PC-9 (cell line): ENCODE measurements around the gene TXLNB.

Source experiments
- CTCF ChIP-seq: fragments of 200-600 bp; sonication (generic); conservative IDR thresholded peaks from 2 replicates; pipeline ENCODE4 v1.6.1; 2017; ENCODE audit warnings: mixed run types, antibody characterized with exemption, mild to moderate bottlenecking, moderate library complexity
- EZH2 ChIP-seq: fragments of 200-600 bp; sonication (generic); IDR thresholded peaks from 2 replicates; pipeline ENCODE4 v1.8.0; 2017; ENCODE audit warnings: antibody characterized with exemption, low read depth

- no peak for TF ChIP-seq CTCF
- no peak for TF ChIP-seq EZH2
These were observed 33.9 kb upstream of the TXLNB start for GRCh38 chr6:139325686-139326085.
